GM12892 (cell line): ENCODE results near the gene HBB.

Source experiments
- POLR2A ChIP-seq: IDR thresholded peaks from 2 replicates; pipeline ENCODE4 v1.6.1; 2011; ENCODE audit warnings: low read depth, low read length, control low read depth
- POLR2AphosphoS5 ChIP-seq: IDR thresholded peaks from 2 replicates; pipeline ENCODE4 v1.6.1; 2011; ENCODE audit warnings: low read depth, low read length, control low read depth
- TAF1 ChIP-seq: IDR thresholded peaks from 2 replicates; pipeline ENCODE4 v1.6.1; 2011; ENCODE audit warnings: low read depth, mild to moderate bottlenecking, control low read depth, low read length, borderline replicate concordance

GRCh38 chr11:5232176-5232575 lies 5.3 kb upstream of the HBB start:
- TF ChIP-seq TAF1 (no peak), POLR2AphosphoS5 (no peak), POLR2A (no peak)
